Mesothelial cell of epicardium (in vitro differentiated cells): ENCODE measurements around the gene PAXX. TPM values are rescaled to one million over a fixed set of nuclear protein-coding genes. Genes with fewer than 3 reads are reported as not detected.
A peak's percentile ranks its signal among the peaks of the same experiment; 100 is the strongest.

Source experiments
- DNase-seq, 2 experiments: peaks; one replicate each; pipeline ENCODE4 v3.0.0; 2021; ENCODE audit warnings: low spot score in 2 of 2; ENCODE audit not compliant: unreplicated experiment in 2 of 2
- H3K27ac Mint-ChIP-seq: 2 replicates; pipeline ENCODE4 v1.8.0; 2021; ENCODE audit warnings: mixed read lengths
- H3K27me3 Mint-ChIP-seq: 2 replicates; pipeline ENCODE4 v1.8.0; 2021; ENCODE audit warnings: low read depth, mixed read lengths
- H3K36me3 Mint-ChIP-seq: 2 replicates; pipeline ENCODE4 v1.8.0; 2021; ENCODE audit warnings: mixed read lengths
- H3K4me1 Mint-ChIP-seq: 2 replicates; pipeline ENCODE4 v1.8.0; 2021; ENCODE audit warnings: mixed read lengths
- H3K4me3 Mint-ChIP-seq: 2 replicates; pipeline ENCODE4 v1.8.0; 2021; ENCODE audit warnings: mild to moderate bottlenecking, moderate library complexity, mixed read lengths
- H3K9me3 Mint-ChIP-seq: 2 replicates; pipeline ENCODE4 v1.8.0; 2021; ENCODE audit warnings: mixed read lengths
- total RNA-seq: library from RNA; stranded (reverse); gene quantifications from 3 replicates; pipeline ENCODE4 v1.2.1, GENCODE V29; 2021
- TF ChIP-seq, protein P1 (sequence below): fragments of 200-600 bp; sonication (generic); IDR thresholded peaks from one replicate; pipeline ENCODE4 v1.5.0; 2021; ENCODE audit warnings: antibody characterized with exemption; ENCODE audit not compliant: unreplicated experiment

Gene PAXX
- total RNA-seq, 1 donor from 2014 or later, result 53.1 TPM

DNA sequence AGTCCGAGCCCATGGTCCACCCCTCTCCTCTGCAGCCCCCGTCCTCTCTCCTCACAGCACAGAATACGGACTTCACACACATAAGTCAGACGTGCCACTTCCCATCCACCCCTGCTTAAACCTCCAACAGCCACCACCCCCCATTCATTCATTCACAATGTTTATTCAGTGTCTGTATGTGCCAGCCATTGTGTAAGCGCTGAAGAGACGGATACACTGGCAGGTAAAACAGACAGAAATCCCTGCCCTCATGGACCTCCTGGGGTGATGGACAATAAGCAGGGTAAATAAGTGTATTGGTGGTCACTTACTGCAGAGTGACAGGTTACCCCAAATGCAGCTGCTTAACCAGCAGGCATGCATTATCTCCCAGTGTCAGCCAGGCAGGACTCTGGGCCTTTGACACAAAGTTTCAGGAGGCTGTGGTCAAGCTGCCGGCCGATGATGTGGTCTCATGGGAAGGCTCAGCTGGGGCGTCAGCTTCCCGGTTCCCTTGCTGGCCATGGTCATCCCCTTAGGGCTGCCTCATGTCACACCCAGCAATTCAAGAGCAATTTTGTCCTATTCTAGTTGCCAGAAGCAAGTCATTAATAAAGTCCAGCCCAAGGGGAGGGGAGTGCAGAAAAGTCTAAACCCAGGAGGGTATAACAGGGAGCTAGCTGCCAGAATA is 1.8 kb upstream of the PAXX start:
- no peak for DNase-seq
- Mint-ChIP-seq H3K27ac (peak overlapping the region; percentile 8), H3K4me1 (peaks cover 13% of the 10 kb centered on the region), H3K36me3 (no peaks in the 10 kb centered on the region), H3K9me3 (peaks cover 5% of the 10 kb centered on the region), H3K27me3 (peaks cover 2% of the 10 kb centered on the region), H3K4me3 (peak overlapping the region; percentile 69)
- TF ChIP-seq, protein P1, sequence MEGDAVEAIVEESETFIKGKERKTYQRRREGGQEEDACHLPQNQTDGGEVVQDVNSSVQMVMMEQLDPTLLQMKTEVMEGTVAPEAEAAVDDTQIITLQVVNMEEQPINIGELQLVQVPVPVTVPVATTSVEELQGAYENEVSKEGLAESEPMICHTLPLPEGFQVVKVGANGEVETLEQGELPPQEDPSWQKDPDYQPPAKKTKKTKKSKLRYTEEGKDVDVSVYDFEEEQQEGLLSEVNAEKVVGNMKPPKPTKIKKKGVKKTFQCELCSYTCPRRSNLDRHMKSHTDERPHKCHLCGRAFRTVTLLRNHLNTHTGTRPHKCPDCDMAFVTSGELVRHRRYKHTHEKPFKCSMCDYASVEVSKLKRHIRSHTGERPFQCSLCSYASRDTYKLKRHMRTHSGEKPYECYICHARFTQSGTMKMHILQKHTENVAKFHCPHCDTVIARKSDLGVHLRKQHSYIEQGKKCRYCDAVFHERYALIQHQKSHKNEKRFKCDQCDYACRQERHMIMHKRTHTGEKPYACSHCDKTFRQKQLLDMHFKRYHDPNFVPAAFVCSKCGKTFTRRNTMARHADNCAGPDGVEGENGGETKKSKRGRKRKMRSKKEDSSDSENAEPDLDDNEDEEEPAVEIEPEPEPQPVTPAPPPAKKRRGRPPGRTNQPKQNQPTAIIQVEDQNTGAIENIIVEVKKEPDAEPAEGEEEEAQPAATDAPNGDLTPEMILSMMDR, result no peak

DNA sequence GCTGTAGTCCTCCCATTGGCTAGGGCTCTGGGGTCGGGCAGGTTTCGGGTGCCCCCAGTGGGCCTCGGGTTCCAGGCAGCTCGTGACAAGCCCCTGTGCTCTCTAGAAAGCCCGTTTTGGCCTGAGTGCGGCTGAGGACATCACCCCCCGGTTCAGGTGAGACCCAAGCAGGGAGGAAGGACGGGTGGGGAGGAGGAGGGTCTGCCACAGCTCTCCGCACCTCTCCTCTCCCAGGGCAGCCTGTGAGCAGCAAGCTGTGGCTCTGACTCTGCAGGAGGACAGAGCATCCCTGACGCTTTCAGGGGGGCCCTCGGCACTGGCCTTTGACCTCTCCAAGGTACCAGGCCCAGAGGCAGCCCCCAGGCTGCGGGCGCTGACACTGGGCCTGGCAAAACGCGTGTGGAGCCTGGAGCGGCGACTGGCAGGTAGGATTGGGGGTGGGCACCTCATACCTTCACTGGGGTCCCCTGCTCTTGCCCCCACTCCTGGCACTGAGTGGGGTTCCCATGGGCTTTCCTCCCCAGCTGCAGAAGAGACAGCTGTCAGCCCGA is 672 bp downstream of the PAXX start:
- no peak for DNase-seq
- peaks cover 5% of the 10 kb centered on the region for H3K9me3 Mint-ChIP-seq
- peaks cover 2% of the 10 kb centered on the region for H3K27me3 Mint-ChIP-seq
- H3K36me3 Mint-ChIP-seq, result no peaks in the 10 kb centered on the region
- TF ChIP-seq, protein P1, result no peak
- peak overlapping the region; percentile 81 for H3K27ac Mint-ChIP-seq
- peaks cover 29% of the 10 kb centered on the region for H3K4me1 Mint-ChIP-seq
- peak overlapping the region; percentile 73 for H3K4me3 Mint-ChIP-seq

DNA sequence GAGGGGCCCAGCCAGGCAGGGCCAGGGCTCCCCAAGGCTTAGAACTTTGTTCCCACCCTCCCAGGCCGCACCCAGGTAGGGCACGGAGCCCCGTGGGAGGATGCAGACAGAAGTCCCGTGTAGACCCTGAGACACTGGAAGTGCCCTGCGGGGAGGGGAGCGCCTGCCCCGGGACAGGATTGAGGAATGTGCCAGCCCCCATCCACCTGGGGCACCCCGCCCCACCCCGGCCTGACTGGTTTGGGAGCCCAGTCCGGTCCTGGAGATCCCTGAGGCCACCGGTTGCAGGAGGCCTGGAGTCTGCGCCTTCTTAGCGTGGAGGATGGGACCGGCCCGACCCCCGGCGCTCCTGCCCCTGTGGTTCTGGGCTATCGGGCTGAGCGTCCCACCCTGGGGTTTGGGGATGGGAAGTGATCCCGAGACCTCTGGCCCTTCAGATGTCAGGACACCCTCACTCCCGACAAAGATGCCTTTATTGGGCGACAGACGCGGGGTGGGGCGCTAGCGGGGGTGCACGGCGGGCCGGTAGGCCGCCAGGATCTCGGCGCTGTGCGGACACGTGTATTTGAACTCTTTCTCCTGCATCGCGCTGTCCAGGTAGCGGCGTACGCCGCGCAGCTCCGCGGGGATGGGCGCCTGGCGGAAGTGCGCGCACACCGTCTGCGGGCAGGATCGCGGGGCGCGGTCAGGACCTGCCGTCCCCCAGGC is 2.1 kb downstream of the PAXX start:
- peaks cover 5% of the 10 kb centered on the region for H3K9me3 Mint-ChIP-seq
- peaks cover 30% of the 10 kb centered on the region for H3K4me1 Mint-ChIP-seq
- peaks cover 2% of the 10 kb centered on the region for H3K27me3 Mint-ChIP-seq
- H3K36me3 Mint-ChIP-seq, result no peaks in the 10 kb centered on the region
- peak overlapping the region; percentile 73 for H3K4me3 Mint-ChIP-seq
- no peak for DNase-seq
- TF ChIP-seq, protein P1, result no peak
- H3K27ac Mint-ChIP-seq, result no peak overlapping the region

DNA sequence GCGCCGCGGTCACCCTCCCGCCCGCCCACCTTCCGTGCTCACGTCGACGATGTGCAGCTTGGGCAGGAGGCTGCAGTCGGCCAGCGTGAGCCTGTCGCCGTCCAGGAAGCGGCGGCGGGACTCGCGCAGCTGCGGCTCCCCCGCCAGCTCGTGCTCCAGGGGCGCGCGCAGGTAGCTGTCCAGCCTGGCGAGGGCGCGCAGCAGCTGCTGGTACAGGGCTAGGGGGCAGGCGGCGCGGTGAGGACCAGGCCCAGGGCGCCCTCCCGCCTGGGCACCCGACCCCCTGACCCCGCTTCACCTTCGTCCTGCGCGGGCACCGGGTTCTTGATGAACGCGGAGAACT is 2.6 kb downstream of the PAXX start:
- TF ChIP-seq, protein P1, result no peak
- peaks cover 27% of the 10 kb centered on the region for H3K4me1 Mint-ChIP-seq
- no peak overlapping the region for H3K4me3 Mint-ChIP-seq
- DNase-seq, result no peak
- H3K36me3 Mint-ChIP-seq, result no peaks in the 10 kb centered on the region
- H3K27me3 Mint-ChIP-seq, result peaks cover 2% of the 10 kb centered on the region
- H3K27ac Mint-ChIP-seq, result no peak overlapping the region
- peaks cover 5% of the 10 kb centered on the region for H3K9me3 Mint-ChIP-seq

DNA sequence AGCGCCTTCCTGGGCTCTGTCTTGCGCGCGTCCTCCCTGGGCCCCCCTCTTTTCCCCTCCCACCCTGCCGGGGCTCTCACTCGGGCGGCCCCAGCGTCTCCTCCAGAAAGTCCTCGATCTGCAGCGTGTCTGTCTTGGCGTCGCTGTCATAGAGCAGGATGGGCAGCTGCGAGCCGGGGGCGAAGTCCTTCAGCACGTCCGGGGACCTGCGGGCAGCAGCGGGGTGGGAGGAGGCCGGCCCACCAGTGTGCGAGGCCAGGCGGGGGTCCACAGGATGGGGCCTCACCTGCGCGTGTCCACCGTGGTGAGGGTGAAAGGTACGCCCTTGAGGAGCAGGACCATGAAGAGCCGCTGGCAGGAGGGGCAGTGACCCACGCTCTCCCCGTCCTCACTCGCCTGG is 3.1 kb downstream of the PAXX start:
- no peaks in the 10 kb centered on the region for H3K27me3 Mint-ChIP-seq
- H3K4me3 Mint-ChIP-seq, result no peak overlapping the region
- H3K36me3 Mint-ChIP-seq, result no peaks in the 10 kb centered on the region

More for the DNA sequence above, 3.1 kb downstream of the PAXX start:
- DNase-seq, result no peak
- peaks cover 32% of the 10 kb centered on the region for H3K4me1 Mint-ChIP-seq
- TF ChIP-seq, protein P1, result no peak
- peaks cover 5% of the 10 kb centered on the region for H3K9me3 Mint-ChIP-seq
- no peak overlapping the region for H3K27ac Mint-ChIP-seq
